ENCODE results near the gene SPDYE9. TPM values are rescaled to one million over a fixed set of nuclear protein-coding genes. Genes with fewer than 3 reads are reported as not detected.
"Not testable (repeated sequence)": the region's sequence is repeated elsewhere in the genome, so short reads cannot be mapped to it uniquely, and the experiment has no call there.

SPDYE9 gene
- total RNA-seq (not detected), total RNA-seq (0 reads per million in 29 experiments)
- total RNA-seq (2013), result not detected

- H3K27ac ChIP-seq (ENCODE audit: low read length); ATAC-seq (replicated peaks in 1 of 4); H3K9me3 ChIP-seq; CTCF ChIA-PET; POLR2A ChIA-PET; H3K9me3 Mint-ChIP-seq; H3K4me3 ChIP-seq (ENCODE audit: control insufficient read depth in 1 of 2, extremely low read depth in 1 of 2, low read length in 1 of 2); H3K27me3 Mint-ChIP-seq; DNase-seq; H3K4me3 Mint-ChIP-seq; H3K27ac Mint-ChIP-seq; H3K27me3 ChIP-seq (replicated peaks in 1 of 2; ENCODE audit: control insufficient read depth in 2 of 2, extremely low read depth in 1 of 2, insufficient read depth in 2 of 2, low read length in 1 of 2); H3K36me3 ChIP-seq (ENCODE audit: control insufficient read depth in 2 of 2, extremely low read depth in 1 of 2, insufficient read depth in 1 of 2, low read length in 1 of 2); H3K4me1 ChIP-seq (ENCODE audit: control insufficient read depth in 1 of 2, extremely low read depth in 1 of 2, insufficient read depth in 2 of 2, low read length in 2 of 2); H3K36me3 Mint-ChIP-seq; H3K4me1 Mint-ChIP-seq: not testable (repeated sequence)
- WGBS (ENCODE audit: insufficient coverage), result no CpG with 5 or more reads among the region's 8 CpGs
These were observed at the start of gene SPDYE9 for GRCh38 chr7:73085938-73086337. SPDYE9 (minus strand) TSS chr7:73086038; CDS start chr7:73084238, 1,800 bp downstream.

DNA sequence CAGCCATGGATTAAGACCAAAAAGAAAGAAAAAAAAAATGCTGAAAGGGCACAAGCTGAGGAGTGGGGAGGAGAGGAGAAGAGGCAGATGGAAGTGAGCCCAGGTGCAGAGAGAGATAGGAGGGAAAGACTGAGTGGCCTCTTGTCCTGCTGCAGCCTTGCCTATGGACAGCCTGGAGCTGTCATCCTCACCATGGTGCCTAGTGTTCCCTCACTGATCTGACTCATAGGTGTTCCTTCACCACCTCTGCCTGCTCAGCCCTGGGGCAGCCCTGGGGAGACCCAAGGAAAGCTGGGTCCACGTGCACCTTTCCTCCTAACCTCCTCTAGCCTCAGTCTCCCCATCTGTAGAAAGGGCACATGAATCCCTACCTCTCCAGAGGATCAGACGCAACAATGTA is 49.0 kb upstream of the SPDYE9 start:
- H3K27me3 ChIP-seq (replicated peaks in 1 of 2; ENCODE audit: control insufficient read depth in 2 of 2, extremely low read depth in 1 of 2, insufficient read depth in 2 of 2, low read length in 1 of 2); H3K4me1 ChIP-seq (ENCODE audit: control insufficient read depth in 1 of 2, extremely low read depth in 1 of 2, insufficient read depth in 2 of 2, low read length in 2 of 2); H3K4me3 Mint-ChIP-seq; DNase-seq; H3K9me3 ChIP-seq; CTCF ChIA-PET; H3K36me3 Mint-ChIP-seq; POLR2A ChIA-PET; H3K27me3 Mint-ChIP-seq; ATAC-seq (replicated peaks in 1 of 4); H3K36me3 ChIP-seq (ENCODE audit: control insufficient read depth in 2 of 2, extremely low read depth in 1 of 2, insufficient read depth in 1 of 2, low read length in 1 of 2); H3K27ac ChIP-seq (ENCODE audit: low read length); H3K4me1 Mint-ChIP-seq; H3K9me3 Mint-ChIP-seq; H3K4me3 ChIP-seq (ENCODE audit: control insufficient read depth in 1 of 2, extremely low read depth in 1 of 2, low read length in 1 of 2); H3K27ac Mint-ChIP-seq: not testable (repeated sequence)
- WGBS (ENCODE audit: insufficient coverage), result no CpG with 5 or more reads among the region's 2 CpGs

- H3K4me1 ChIP-seq (ENCODE audit: control insufficient read depth in 1 of 2, extremely low read depth in 1 of 2, insufficient read depth in 2 of 2, low read length in 2 of 2); H3K27ac Mint-ChIP-seq; H3K4me1 Mint-ChIP-seq; CTCF ChIA-PET; H3K27me3 Mint-ChIP-seq; ATAC-seq (replicated peaks in 1 of 4); H3K36me3 ChIP-seq (ENCODE audit: control insufficient read depth in 2 of 2, extremely low read depth in 1 of 2, insufficient read depth in 1 of 2, low read length in 1 of 2); H3K9me3 ChIP-seq; H3K27ac ChIP-seq (ENCODE audit: low read length); H3K4me3 ChIP-seq (ENCODE audit: control insufficient read depth in 1 of 2, extremely low read depth in 1 of 2, low read length in 1 of 2); H3K27me3 ChIP-seq (replicated peaks in 1 of 2; ENCODE audit: control insufficient read depth in 2 of 2, extremely low read depth in 1 of 2, insufficient read depth in 2 of 2, low read length in 1 of 2); POLR2A ChIA-PET; H3K36me3 Mint-ChIP-seq; H3K4me3 Mint-ChIP-seq; H3K9me3 Mint-ChIP-seq; DNase-seq: not testable (repeated sequence)
- no CpG with 5 or more reads among the region's 7 CpGs for WGBS (ENCODE audit: insufficient coverage)
These were observed 46.9 kb upstream of the SPDYE9 start for GRCh38 chr7:73132651-73133217.

DNA sequence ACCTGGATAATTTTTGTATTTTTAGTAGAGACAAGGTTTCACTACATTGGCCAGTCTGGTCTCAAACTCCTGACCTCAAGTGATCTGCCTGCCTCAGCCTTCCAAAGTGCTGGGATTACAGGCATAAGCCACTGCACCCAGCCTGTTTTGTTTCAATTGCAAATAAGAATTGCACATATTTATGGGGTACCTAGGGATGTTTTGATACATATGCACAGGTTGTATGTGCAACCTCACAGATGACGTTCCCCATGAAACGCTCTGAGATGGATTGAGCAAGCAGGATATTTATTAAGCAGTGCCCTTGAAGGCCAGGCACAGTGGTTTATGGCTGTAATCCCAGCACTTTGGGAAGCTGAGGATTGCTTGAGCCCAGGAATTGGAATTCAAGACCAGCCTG is 44.8 kb upstream of the SPDYE9 start:
- H3K27me3 Mint-ChIP-seq; H3K4me3 ChIP-seq (ENCODE audit: control insufficient read depth in 1 of 2, extremely low read depth in 1 of 2, low read length in 1 of 2); H3K27me3 ChIP-seq (replicated peaks in 1 of 2; ENCODE audit: control insufficient read depth in 2 of 2, extremely low read depth in 1 of 2, insufficient read depth in 2 of 2, low read length in 1 of 2); CTCF ChIA-PET; DNase-seq; H3K36me3 ChIP-seq (ENCODE audit: control insufficient read depth in 2 of 2, extremely low read depth in 1 of 2, insufficient read depth in 1 of 2, low read length in 1 of 2); H3K27ac Mint-ChIP-seq; H3K4me3 Mint-ChIP-seq; H3K27ac ChIP-seq (ENCODE audit: low read length); H3K4me1 Mint-ChIP-seq; H3K9me3 ChIP-seq; H3K9me3 Mint-ChIP-seq; H3K4me1 ChIP-seq (ENCODE audit: control insufficient read depth in 1 of 2, extremely low read depth in 1 of 2, insufficient read depth in 2 of 2, low read length in 2 of 2); POLR2A ChIA-PET; ATAC-seq (replicated peaks in 1 of 4); H3K36me3 Mint-ChIP-seq: not testable (repeated sequence)
- WGBS (ENCODE audit: insufficient coverage), result no CpG with 5 or more reads among the region's 2 CpGs

DNA sequence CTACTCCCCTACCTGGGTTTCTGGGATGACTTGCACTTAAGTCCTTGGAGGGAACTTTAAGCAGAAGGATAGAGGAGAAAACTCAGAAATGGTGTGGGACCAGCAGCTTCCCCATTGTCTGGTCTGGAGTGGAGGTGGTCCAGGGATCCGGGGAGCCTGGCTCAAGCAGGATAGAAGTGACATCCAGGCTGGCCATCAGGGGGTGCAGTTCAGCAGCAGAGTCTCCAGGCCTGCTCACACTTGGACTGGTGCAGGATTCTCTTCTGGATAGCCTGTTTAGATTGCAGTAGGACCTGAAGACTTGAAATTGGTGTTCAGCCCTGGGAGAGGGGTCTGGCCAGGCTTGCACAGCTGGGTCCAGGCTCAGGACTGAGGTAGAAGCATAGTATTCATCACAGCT is 38.3 kb upstream of the SPDYE9 start:
- H3K27me3 ChIP-seq (replicated peaks in 1 of 2; ENCODE audit: control insufficient read depth in 2 of 2, extremely low read depth in 1 of 2, insufficient read depth in 2 of 2, low read length in 1 of 2); H3K4me1 Mint-ChIP-seq; H3K4me3 ChIP-seq (ENCODE audit: control insufficient read depth in 1 of 2, extremely low read depth in 1 of 2, low read length in 1 of 2); H3K27ac Mint-ChIP-seq; H3K9me3 Mint-ChIP-seq; H3K27me3 Mint-ChIP-seq; H3K9me3 ChIP-seq; DNase-seq; H3K4me3 Mint-ChIP-seq; H3K27ac ChIP-seq (ENCODE audit: low read length); CTCF ChIA-PET; H3K36me3 ChIP-seq (ENCODE audit: control insufficient read depth in 2 of 2, extremely low read depth in 1 of 2, insufficient read depth in 1 of 2, low read length in 1 of 2); H3K36me3 Mint-ChIP-seq; POLR2A ChIA-PET; H3K4me1 ChIP-seq (ENCODE audit: control insufficient read depth in 1 of 2, extremely low read depth in 1 of 2, insufficient read depth in 2 of 2, low read length in 2 of 2); ATAC-seq (replicated peaks in 1 of 4): not testable (repeated sequence)
- WGBS (ENCODE audit: insufficient coverage), result no CpG with 5 or more reads among the region's 1 CpG

DNA sequence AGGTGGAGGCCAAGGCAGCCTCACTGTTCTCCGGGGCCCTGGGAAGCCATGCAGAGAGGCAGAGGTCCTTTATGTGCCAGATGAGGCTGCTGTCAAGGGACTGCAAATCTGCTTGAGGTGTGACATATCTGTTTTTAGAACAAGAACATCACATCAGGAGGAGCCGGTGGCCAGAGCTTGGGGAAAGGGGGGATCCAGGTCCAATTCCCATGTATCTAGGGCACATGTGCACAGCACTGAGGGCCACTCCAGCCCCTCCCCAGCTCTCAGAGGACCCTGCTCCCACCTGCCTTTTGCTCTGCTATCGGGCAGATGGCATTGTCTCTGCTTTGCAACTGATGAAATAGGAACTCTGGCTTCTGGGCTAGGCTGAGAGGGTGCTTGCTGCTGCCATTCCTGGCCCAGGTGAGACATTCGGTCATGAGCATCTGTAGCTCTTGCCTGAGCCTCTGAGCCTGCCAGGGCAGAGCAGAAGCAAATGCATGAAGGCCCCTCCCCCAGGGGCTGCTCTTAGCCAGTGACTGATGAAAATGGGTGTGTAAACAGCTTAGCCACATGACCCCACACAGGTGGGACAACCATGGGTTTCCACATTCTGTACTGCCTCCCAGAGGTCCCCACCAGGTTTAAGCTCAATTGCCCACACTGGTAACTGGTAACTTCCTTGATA is 37.1 kb upstream of the SPDYE9 start:
- H3K4me1 Mint-ChIP-seq; H3K4me1 ChIP-seq (ENCODE audit: control insufficient read depth in 1 of 2, extremely low read depth in 1 of 2, insufficient read depth in 2 of 2, low read length in 2 of 2); H3K4me3 ChIP-seq (ENCODE audit: control insufficient read depth in 1 of 2, extremely low read depth in 1 of 2, low read length in 1 of 2); H3K27ac ChIP-seq (ENCODE audit: low read length); H3K27me3 ChIP-seq (replicated peaks in 1 of 2; ENCODE audit: control insufficient read depth in 2 of 2, extremely low read depth in 1 of 2, insufficient read depth in 2 of 2, low read length in 1 of 2); H3K4me3 Mint-ChIP-seq; DNase-seq; H3K27me3 Mint-ChIP-seq; H3K9me3 Mint-ChIP-seq; CTCF ChIA-PET; H3K9me3 ChIP-seq; H3K36me3 ChIP-seq (ENCODE audit: control insufficient read depth in 2 of 2, extremely low read depth in 1 of 2, insufficient read depth in 1 of 2, low read length in 1 of 2); POLR2A ChIA-PET; H3K36me3 Mint-ChIP-seq; H3K27ac Mint-ChIP-seq; ATAC-seq (replicated peaks in 1 of 4): not testable (repeated sequence)
- WGBS (ENCODE audit: insufficient coverage), result no CpG with 5 or more reads among the region's 4 CpGs

DNA sequence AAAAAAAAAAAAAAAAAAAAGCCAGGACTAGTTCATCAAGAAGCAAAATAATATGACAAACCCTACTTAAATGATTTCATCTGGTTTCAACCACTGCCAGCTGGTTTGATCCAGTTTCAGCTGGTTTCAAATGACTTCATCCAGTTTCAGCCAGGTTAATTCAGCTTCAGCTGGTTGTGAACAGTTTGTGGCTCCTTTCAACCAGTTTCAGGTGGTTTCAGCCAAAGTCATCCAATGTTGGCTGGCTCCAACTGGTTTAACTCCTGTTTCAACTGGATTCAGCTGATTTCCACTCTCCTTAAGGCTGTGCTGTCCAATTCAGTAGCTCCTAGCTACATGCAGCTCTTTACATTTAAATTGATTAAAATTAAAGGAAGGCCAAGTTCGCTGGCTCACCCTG is 32.3 kb upstream of the SPDYE9 start:
- H3K4me1 Mint-ChIP-seq; H3K9me3 ChIP-seq; POLR2A ChIA-PET; H3K27me3 Mint-ChIP-seq; H3K4me3 ChIP-seq (ENCODE audit: control insufficient read depth in 1 of 2, extremely low read depth in 1 of 2, low read length in 1 of 2); H3K4me1 ChIP-seq (ENCODE audit: control insufficient read depth in 1 of 2, extremely low read depth in 1 of 2, insufficient read depth in 2 of 2, low read length in 2 of 2); ATAC-seq (replicated peaks in 1 of 4); DNase-seq; H3K36me3 Mint-ChIP-seq; H3K27ac Mint-ChIP-seq; H3K9me3 Mint-ChIP-seq; CTCF ChIA-PET; H3K36me3 ChIP-seq (ENCODE audit: control insufficient read depth in 2 of 2, extremely low read depth in 1 of 2, insufficient read depth in 1 of 2, low read length in 1 of 2); H3K27ac ChIP-seq (ENCODE audit: low read length); H3K4me3 Mint-ChIP-seq; H3K27me3 ChIP-seq (replicated peaks in 1 of 2; ENCODE audit: control insufficient read depth in 2 of 2, extremely low read depth in 1 of 2, insufficient read depth in 2 of 2, low read length in 1 of 2): not testable (repeated sequence)
- WGBS (ENCODE audit: insufficient coverage), result no CpG with 5 or more reads among the region's 1 CpG
